IMR-90 (cell line): ENCODE data around the gene DNM3. TPM values are rescaled to one million over a fixed set of nuclear protein-coding genes. Genes with fewer than 3 reads are reported as not detected.

ENCODE experiments used
- ATAC-seq: fragments of 200-7000 bp; cut with Tn5 transposase; 2 replicates; pipeline ENCODE4 v1.9.1; 2020; ENCODE audit warnings: low read depth, mild to moderate bottlenecking, moderate library complexity
- BruUV-seq: library from RNA; stranded (reverse); fragments of 400-500 nt; replicated peaks from 2 replicates; lab custom pipeline; 2021; lab: Mats Ljungman, UMichigan
- CTCF ChIA-PET: fragments of 300-600 bp; formaldehyde crosslinking; extraction: SDS; loops from one replicate; lab custom pipeline; 2021; ENCODE audit warnings: antibody characterized with exemption; lab: Yijun Ruan, JAX
- POLR2A ChIA-PET: fragments of 300-600 bp; sonication (Branson Sonifier 250); formaldehyde crosslinking; loops from one replicate; lab custom pipeline; 2022; ENCODE audit warnings: antibody characterized with exemption; ENCODE audit not compliant: unreplicated experiment; lab: Charles Lee
- DNase-seq: peaks from one replicate; pipeline ENCODE4 v3.0.0; 2013
- H2AFZ ChIP-seq: replicated peaks from 2 replicates; pipeline ENCODE3; 2013; ENCODE audit warnings: low read length, mild to moderate bottlenecking; ENCODE audit not compliant: poor library complexity
- H2AK5ac ChIP-seq: 2 replicates; pipeline ENCODE4 v1.6.1; 2013; ENCODE audit warnings: low read depth, low read length, inconsistent platforms
- H2AK9ac ChIP-seq: replicated peaks from 2 replicates; pipeline ENCODE3; 2013; ENCODE audit warnings: mild to moderate bottlenecking, low read depth, low read length, moderate library complexity; ENCODE audit not compliant: poor library complexity
- H2BK120ac ChIP-seq: 2 replicates; pipeline ENCODE4 v1.6.1; 2013; ENCODE audit warnings: low read depth, low read length, inconsistent platforms
- H2BK15ac ChIP-seq: 3 replicates; pipeline ENCODE4 v1.6.1; 2013; ENCODE audit warnings: low read depth, low read length, inconsistent platforms
- H2BK20ac ChIP-seq: 2 replicates; pipeline ENCODE4 v1.6.1; 2013; ENCODE audit warnings: low read depth, mild to moderate bottlenecking, inconsistent platforms, low read length, moderate library complexity
- H2BK5ac ChIP-seq: 2 replicates; pipeline ENCODE4 v1.6.1; 2013; ENCODE audit warnings: mild to moderate bottlenecking, low read depth, low read length, inconsistent platforms; ENCODE audit not compliant: poor library complexity, severe bottlenecking
- H3K14ac ChIP-seq: replicated peaks from 2 replicates; pipeline ENCODE4 v1.6.1; 2013; ENCODE audit warnings: low read depth, low read length, inconsistent platforms
- H3K18ac ChIP-seq: 2 replicates; pipeline ENCODE4 v1.6.1; 2013; ENCODE audit warnings: low read depth, low read length, control low read depth
- H3K23ac ChIP-seq: 2 replicates; pipeline ENCODE4 v1.6.1; 2013; ENCODE audit warnings: low read depth, low read length, inconsistent platforms
- H3K27ac ChIP-seq: 2 replicates; pipeline ENCODE4 v1.5.1; 2013; ENCODE audit warnings: mild to moderate bottlenecking, control low read depth, low read length; ENCODE audit not compliant: insufficient read depth
- H3K27me3 ChIP-seq: 2 replicates; pipeline ENCODE4 v1.6.1; 2013; ENCODE audit warnings: low read length; ENCODE audit not compliant: control insufficient read depth, insufficient read depth
- H3K36me3 ChIP-seq: 2 replicates; pipeline ENCODE4 v1.6.1; 2013; ENCODE audit warnings: low read length, mixed read lengths; ENCODE audit not compliant: control insufficient read depth, insufficient read depth
- H3K4ac ChIP-seq: 2 replicates; pipeline ENCODE4 v1.6.1; 2013; ENCODE audit warnings: low read depth, low read length, inconsistent platforms
- H3K4me1 ChIP-seq: 2 replicates; pipeline ENCODE4 v1.6.1; 2013; ENCODE audit warnings: low read length, mixed read lengths; ENCODE audit not compliant: control insufficient read depth, insufficient read depth
- H3K4me2 ChIP-seq: 2 replicates; pipeline ENCODE4 v1.6.1; 2013; ENCODE audit warnings: low read depth, mild to moderate bottlenecking, control low read depth, low read length, moderate library complexity
- H3K4me3 ChIP-seq: 2 replicates; pipeline ENCODE4 v1.5.1; 2013; ENCODE audit warnings: low read depth, mild to moderate bottlenecking, control low read depth, low read length, moderate library complexity; ENCODE audit not compliant: insufficient read depth
- H3K56ac ChIP-seq: 2 replicates; pipeline ENCODE4 v1.6.1; 2013; ENCODE audit warnings: low read length, inconsistent platforms; ENCODE audit not compliant: insufficient read depth; ENCODE audit errors: extremely low read depth
- H3K79me1 ChIP-seq, 2 experiments: 2 replicates each; pipeline ENCODE4 v1.6.1; 2013; ENCODE audit warnings: low read length in 2 of 2, inconsistent platforms in 1 of 2, low read depth in 1 of 2
- H3K9ac ChIP-seq: 2 replicates; pipeline ENCODE4 v1.6.1; 2013; ENCODE audit warnings: low read depth, low read length, control low read depth
- H3K9me1 ChIP-seq: 2 replicates; pipeline ENCODE4 v1.6.1; 2013; ENCODE audit warnings: low read length, inconsistent platforms; ENCODE audit not compliant: insufficient read depth
- H3K9me3 ChIP-seq: 2 replicates; pipeline ENCODE4 v1.6.1; 2013; ENCODE audit warnings: low read length; ENCODE audit not compliant: control insufficient read depth, insufficient read depth
- H4K20me1 ChIP-seq: 2 replicates; pipeline ENCODE4 v1.6.1; 2013; ENCODE audit warnings: low read length, inconsistent platforms; ENCODE audit not compliant: insufficient read depth
- H4K5ac ChIP-seq: 2 replicates; pipeline ENCODE4 v1.6.1; 2013; ENCODE audit warnings: mild to moderate bottlenecking, low read depth, low read length, control low read depth
- H4K8ac ChIP-seq, 2 experiments: 2 replicates each; pipeline ENCODE4 v1.6.1; 2013; ENCODE audit warnings: low read depth in 2 of 2, low read length in 2 of 2, control low read depth in 1 of 2, inconsistent platforms in 1 of 2
- H4K91ac ChIP-seq: 2 replicates; pipeline ENCODE4 v1.6.1; 2013; ENCODE audit warnings: low read depth, low read length, inconsistent platforms; ENCODE audit not compliant: insufficient read depth
- CHD1 ChIP-seq: IDR thresholded peaks from 2 replicates; pipeline ENCODE4 v1.6.1; 2012; ENCODE audit warnings: low read depth, low read length, improper control_type of control experiment
- ELK1 ChIP-seq: fragments of 150-350 bp; IDR thresholded peaks from 2 replicates; pipeline ENCODE4 v1.6.1; 2016; ENCODE audit warnings: low read depth, mild to moderate bottlenecking, low read length, moderate library complexity, borderline replicate concordance
- MAZ ChIP-seq: IDR thresholded peaks from 2 replicates; pipeline ENCODE4 v1.6.1; 2012; ENCODE audit warnings: low read depth, mild to moderate bottlenecking, low read length, improper control_type of control experiment, moderate library complexity, borderline replicate concordance
- MXI1 ChIP-seq: IDR thresholded peaks from 2 replicates; pipeline ENCODE4 v1.6.1; 2012; ENCODE audit warnings: low read depth, mild to moderate bottlenecking, low read length, moderate library complexity, borderline replicate concordance
- RAD21 ChIP-seq: IDR thresholded peaks from 2 replicates; pipeline ENCODE4 v1.6.1; 2012; ENCODE audit warnings: low read length, improper control_type of control experiment
- WGBS, 2 experiments: methylation state at CpG; one replicate each; pipeline versions ENCODE4 v1.1.5 to v1.1.7; 2013; ENCODE audit warnings: missing lambda C conversion rate in 2 of 2; ENCODE audit not compliant: insufficient read length in 1 of 2; ENCODE audit errors: extremely low coverage in 2 of 2; 5-methylcytosine and 5-hydroxymethylcytosine counted together
- dilution Hi-C: fragments of 300-500 bp; cut with HindIII; formaldehyde crosslinking; loops from one replicate; pipeline ENCODE4 v1.14.3; 2018; ENCODE audit warnings: low sequenced_read_pairs; ENCODE audit not compliant: unreplicated experiment
- in situ Hi-C: fragments of 300-500 bp; cut with MboI; formaldehyde crosslinking; loops from 3 replicates; pipeline ENCODE4 v1.14.3; 2019; ENCODE audit warnings: low sequenced_read_pairs, inconsistent platforms, mixed read lengths
- intact Hi-C: fragments of 100-400 bp; cut with micrococcal nuclease; formaldehyde crosslinking; loops from 2 replicates; pipeline ENCODE4 v1.10.0; 2022
- polyA plus RNA-seq, 3 experiments: library from polyadenylated mRNA; depleted of rRNA; stranded (reverse); fragments of >200 nt; gene quantifications; 2 replicates each; pipeline ENCODE4 v1.2.3, GENCODE V29; 2012; ENCODE audit warnings: low replicate concordance in 1 of 3
- total RNA-seq: library from RNA; depleted of rRNA; stranded (reverse); fragments of >200 nt; gene quantifications from 2 replicates; pipeline ENCODE4 v1.2.3, GENCODE V29; 2012

The DNM3 gene
- total and polyA plus RNA-seq, 2 of the 4 experiments (the other 2 are of a cell fraction): 0.36 TPM

DNA sequence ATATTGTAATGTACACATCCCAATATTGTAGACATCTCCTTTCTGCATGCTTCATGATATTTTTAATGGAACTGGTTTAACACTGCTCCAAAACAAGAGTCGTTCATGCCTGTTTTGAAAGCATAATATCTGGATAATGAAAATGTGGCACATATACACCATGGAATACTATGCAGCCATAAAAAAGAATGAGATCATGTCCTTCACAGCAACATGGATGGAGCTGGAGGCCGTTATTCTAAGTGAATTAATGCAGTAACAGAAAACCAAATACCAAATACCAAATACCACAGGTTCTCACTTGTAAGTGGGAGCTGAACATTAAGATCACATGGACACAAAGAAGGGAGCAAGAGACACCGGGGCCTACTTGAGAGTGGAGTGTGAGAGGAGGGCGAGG, 487.0 kb downstream of the DNM3 start:
- ChIA-PET CTCF (no interaction called here), POLR2A (no interaction called here)
- TF ChIP-seq RAD21: no peak
- no peak for TF ChIP-seq ELK1
- TF ChIP-seq MAZ: no peak
- TF ChIP-seq MXI1: no peak
- no peak for TF ChIP-seq CHD1
- Histone ChIP-seq H3K9me3 (no peaks in the 10 kb centered on the region), H2BK120ac (no peak overlapping the region), H2BK20ac (no peak overlapping the region), H4K20me1 (no peaks in the 10 kb centered on the region), H3K9ac (no peak overlapping the region), H4K8ac (no peak overlapping the region), H3K23ac (no peak overlapping the region), H4K5ac (no peak overlapping the region), H3K36me3 (no peaks in the 10 kb centered on the region), H3K4me1 (peaks cover 5% of the 10 kb centered on the region), H3K79me1 (no peaks in the 10 kb centered on the region), H2BK15ac (no peak overlapping the region), H3K9me1 (no peaks in the 10 kb centered on the region; the same call in 1 of the 2 replicates), H3K4ac (no peak overlapping the region), H3K27ac (no peak overlapping the region), H3K14ac (no peak overlapping the region), H3K56ac (no peak overlapping the region), H2AK5ac (no peak overlapping the region), H2AFZ (no peak overlapping the region), H3K18ac (no peak overlapping the region), H2AK9ac (no peak overlapping the region), H3K27me3 (no peaks in the 10 kb centered on the region), H3K4me2 (no peak overlapping the region), H4K91ac (no peak overlapping the region), H3K4me3 (no peak overlapping the region), H2BK5ac (no peak overlapping the region)
- no TSS peak for BruUV-seq
- ATAC-seq: no peak
- in situ Hi-C loops (no loop called here), dilution Hi-C loops (no loop called here), intact Hi-C loops (no loop called here)
- no peak for DNase-seq
- WGBS, 2 experiments: no CpG with 5 or more reads among the region's 4 CpGs
